Kidney epithelial cell (primary cell): ENCODE data around the gene BFSP1. TPM values are rescaled to one million over a fixed set of nuclear protein-coding genes. Genes with fewer than 3 reads are reported as not detected.

ENCODE experiments used
- DNase-seq: peaks from one replicate; pipeline ENCODE4 v3.0.0-alpha.2; 2010; ENCODE audit warnings: low read depth
- H3K27me3 ChIP-seq: 2 replicates; pipeline ENCODE4 v1.6.0; 2011; ENCODE audit warnings: low read length; ENCODE audit not compliant: control insufficient read depth, insufficient read depth
- H3K36me3 ChIP-seq: 2 replicates; pipeline ENCODE4 v1.5.1; 2011; ENCODE audit warnings: low read length; ENCODE audit not compliant: control insufficient read depth, insufficient read depth
- H3K4me3 ChIP-seq: 2 replicates; pipeline ENCODE4 v1.5.1; 2011; ENCODE audit warnings: low read depth, mild to moderate bottlenecking, control low read depth, low read length
- CTCF ChIP-seq: IDR thresholded peaks from 2 replicates; pipeline ENCODE4 v1.5.1; 2011; ENCODE audit warnings: mild to moderate bottlenecking, moderate library complexity, low read length, control low read depth, inconsistent platforms; ENCODE audit not compliant: insufficient read depth, poor library complexity, severe bottlenecking
- total RNA-seq: library from RNA; depleted of rRNA; stranded (reverse); fragments of >200 nt; gene quantifications from 2 replicates; pipeline ENCODE4 v1.2.3, GENCODE V29; 2015

BFSP1 gene
- total RNA-seq, 1 donor from 2014 or later = 4.5 TPM

- no peak for TF ChIP-seq CTCF
- DNase-seq = no peak
- no peaks in the 10 kb centered on the region for H3K36me3 ChIP-seq
- H3K27me3 ChIP-seq = no peaks in the 10 kb centered on the region
- H3K4me3 ChIP-seq = no peak overlapping the region
Measured at GRCh38 chr20:17541996-17542395, 10.8 kb upstream of the BFSP1 start.

GRCh38 chr20:17541596-17541995, 10.4 kb upstream of the BFSP1 start:
- DNase-seq = no peak

DNA sequence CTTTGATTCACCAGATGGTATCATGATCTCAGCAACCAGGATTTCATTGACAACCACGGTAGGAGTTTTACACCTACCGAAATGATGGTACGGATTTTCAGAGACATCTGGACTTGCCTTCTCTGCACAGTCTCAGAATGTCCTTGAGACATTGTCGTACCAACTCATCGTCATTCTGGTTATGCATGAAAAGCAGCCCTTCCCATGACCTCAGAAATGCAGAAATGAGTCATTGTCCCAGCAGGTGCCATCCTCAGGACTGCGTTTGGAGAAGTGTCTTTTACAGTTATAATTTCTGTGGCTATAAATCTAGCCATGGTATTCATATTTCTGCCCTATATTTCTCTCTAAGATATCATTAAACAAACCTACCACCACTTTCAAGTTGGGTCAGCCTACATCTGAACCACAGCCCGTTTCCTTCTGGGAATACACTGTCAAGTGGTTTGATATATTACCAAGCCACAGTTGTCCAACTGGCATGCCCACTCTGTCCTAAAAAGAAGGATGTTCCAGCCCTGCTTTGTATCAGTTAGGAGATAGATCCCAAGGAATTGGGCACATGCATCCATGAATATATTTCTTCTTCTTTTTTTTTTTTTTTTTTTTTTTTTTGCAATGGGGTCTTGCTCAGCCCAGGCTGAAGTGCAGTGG, 7.5 kb upstream of the BFSP1 start:
- H3K27me3 ChIP-seq = no peaks in the 10 kb centered on the region
- no peak for DNase-seq
- H3K4me3 ChIP-seq = no peak overlapping the region
- H3K36me3 ChIP-seq = no peaks in the 10 kb centered on the region
- no peak for TF ChIP-seq CTCF

More at GRCh38 chr20:17541596-17541995, 10.4 kb upstream of the BFSP1 start:
- no peak for TF ChIP-seq CTCF
- Histone ChIP-seq H3K4me3 (no peak overlapping the region), H3K36me3 (no peaks in the 10 kb centered on the region), H3K27me3 (no peaks in the 10 kb centered on the region)

DNA sequence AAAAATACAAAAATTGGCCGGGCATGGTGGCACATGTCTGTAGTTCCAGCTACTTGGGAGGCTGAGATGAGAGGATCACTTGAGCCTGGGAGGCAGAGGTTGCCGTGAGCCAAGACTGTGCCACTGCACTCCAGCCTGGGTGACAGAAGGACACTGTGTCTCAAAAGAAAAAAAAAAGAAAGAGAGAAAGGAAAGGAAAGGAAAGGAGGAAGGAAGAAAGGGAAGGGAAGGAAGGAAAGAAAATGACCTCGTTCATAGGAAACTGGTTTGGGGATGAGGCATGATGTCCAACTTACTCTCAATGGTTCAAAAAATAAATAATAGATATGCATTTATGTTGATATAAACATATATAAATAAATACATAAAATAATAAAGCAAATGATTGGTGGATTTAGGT, 6.8 kb upstream of the BFSP1 start:
- no peaks in the 10 kb centered on the region for H3K27me3 ChIP-seq
- no peak for DNase-seq
- H3K36me3 ChIP-seq = no peaks in the 10 kb centered on the region
- TF ChIP-seq CTCF = no peak
- no peak overlapping the region for H3K4me3 ChIP-seq

DNA sequence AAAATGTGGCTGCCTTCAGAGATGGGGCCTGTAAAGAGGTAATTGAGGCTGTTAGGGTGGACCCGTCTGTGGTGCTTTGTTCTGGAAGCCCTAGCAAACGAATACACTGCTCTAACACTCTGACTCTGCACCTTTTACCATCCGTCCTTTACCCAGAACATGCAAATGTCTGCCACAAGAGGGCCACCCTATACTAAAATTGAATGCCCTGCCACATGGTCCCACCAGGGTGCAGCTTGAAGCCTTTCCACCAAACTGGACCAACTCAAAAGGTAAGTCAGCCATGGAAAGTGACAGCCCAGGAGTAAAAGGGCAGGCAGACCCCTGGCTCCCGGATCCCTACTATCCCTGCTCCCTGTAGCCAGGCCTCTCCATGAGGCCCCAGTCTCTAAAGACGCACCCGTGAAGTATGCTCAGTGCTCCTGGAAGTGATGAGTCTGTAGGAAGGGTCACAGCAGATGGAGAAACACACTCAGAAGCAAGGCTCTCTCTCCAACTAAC, 5.8 kb upstream of the BFSP1 start:
- no peaks in the 10 kb centered on the region for H3K27me3 ChIP-seq
- H3K36me3 ChIP-seq = no peaks in the 10 kb centered on the region
- DNase-seq = no peak
- peak; percentile 93 for TF ChIP-seq CTCF
- H3K4me3 ChIP-seq = no peak overlapping the region

DNA sequence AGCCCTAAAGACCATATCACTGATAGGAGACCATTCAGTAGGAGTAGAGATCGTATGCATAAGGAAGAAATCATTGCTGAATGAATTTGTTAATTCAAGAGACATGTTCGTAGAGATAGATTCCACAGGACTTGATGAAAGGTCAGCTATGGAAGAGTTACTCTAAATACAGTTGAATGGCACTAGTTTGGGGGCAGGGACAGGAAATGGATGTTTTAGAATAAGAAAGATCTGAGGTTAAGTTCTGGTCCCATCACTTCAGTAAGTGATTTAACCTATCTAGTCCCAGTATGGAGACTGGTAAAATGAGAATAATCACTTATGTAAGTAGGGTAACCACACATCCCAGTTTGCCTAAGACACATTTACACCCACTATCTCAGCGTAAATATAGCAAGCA, 2.9 kb upstream of the BFSP1 start:
- Histone ChIP-seq H3K27me3 (no peaks in the 10 kb centered on the region), H3K4me3 (no peak overlapping the region), H3K36me3 (no peaks in the 10 kb centered on the region)
- TF ChIP-seq CTCF = no peak
- DNase-seq = no peak
